Right lobe of liver (tissue), 4 donors: Measurements from ENCODE around the gene MYO9A.

Source experiments
- CTCF ChIP-seq, 4 donors: fragments of 200-600 bp in 3 of 4; fragments of 450-650 bp in 1 of 4; IDR thresholded peaks; one replicate each; pipeline versions ENCODE4 v1.5.1 to v1.8.0; 2016 to 2022; ENCODE audit warnings: antibody characterized with exemption in 4 of 4, mild to moderate bottlenecking in 2 of 4
- POLR2A ChIP-seq: fragments of 450-650 bp; IDR thresholded peaks from one replicate; pipeline ENCODE4 v1.6.1; 2017; ENCODE audit warnings: antibody characterized with exemption, mild to moderate bottlenecking
- donor health status: DM: no; HTN: no; CAD: no.
- donor health status: DM: no; HTN: no; CAD: no.
- donor health status: DM: no; HTN: yes; CAD: no.

GRCh38 chr15:71957026-71957425 lies 160.9 kb downstream of the MYO9A start:
- no peak for TF ChIP-seq CTCF (IDR thresholded peaks at IDR 0.05)
- no peak for TF ChIP-seq POLR2A
